ENCODE results near the gene PLCH2.

The PLCH2 gene

GRCh38 chr1:2441746-2442145, 34.3 kb upstream of the PLCH2 start:
- no peak overlapping the region for H3K4me3 ChIP-seq (ENCODE audit: low read length)
- TF ChIP-seq, protein P1, sequence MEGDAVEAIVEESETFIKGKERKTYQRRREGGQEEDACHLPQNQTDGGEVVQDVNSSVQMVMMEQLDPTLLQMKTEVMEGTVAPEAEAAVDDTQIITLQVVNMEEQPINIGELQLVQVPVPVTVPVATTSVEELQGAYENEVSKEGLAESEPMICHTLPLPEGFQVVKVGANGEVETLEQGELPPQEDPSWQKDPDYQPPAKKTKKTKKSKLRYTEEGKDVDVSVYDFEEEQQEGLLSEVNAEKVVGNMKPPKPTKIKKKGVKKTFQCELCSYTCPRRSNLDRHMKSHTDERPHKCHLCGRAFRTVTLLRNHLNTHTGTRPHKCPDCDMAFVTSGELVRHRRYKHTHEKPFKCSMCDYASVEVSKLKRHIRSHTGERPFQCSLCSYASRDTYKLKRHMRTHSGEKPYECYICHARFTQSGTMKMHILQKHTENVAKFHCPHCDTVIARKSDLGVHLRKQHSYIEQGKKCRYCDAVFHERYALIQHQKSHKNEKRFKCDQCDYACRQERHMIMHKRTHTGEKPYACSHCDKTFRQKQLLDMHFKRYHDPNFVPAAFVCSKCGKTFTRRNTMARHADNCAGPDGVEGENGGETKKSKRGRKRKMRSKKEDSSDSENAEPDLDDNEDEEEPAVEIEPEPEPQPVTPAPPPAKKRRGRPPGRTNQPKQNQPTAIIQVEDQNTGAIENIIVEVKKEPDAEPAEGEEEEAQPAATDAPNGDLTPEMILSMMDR (conservative IDR thresholded peaks at IDR 0.05; ENCODE audit: low read depth, low read length), result peak; percentile 19
- peak; percentile 81 for DNase-seq (ENCODE audit: low read depth)

GRCh38 chr1:2442661-2443060, 33.4 kb upstream of the PLCH2 start:
- DNase-seq (ENCODE audit: low read depth), result no peak
- H3K4me3 ChIP-seq (ENCODE audit: low read length), result no peak overlapping the region
- TF ChIP-seq, protein P1 (conservative IDR thresholded peaks at IDR 0.05; ENCODE audit: low read depth, low read length), result no peak

GRCh38 chr1:2443277-2444137, 32.6 kb upstream of the PLCH2 start:
- no peak for DNase-seq (ENCODE audit: low read depth)
- peak overlapping the region; percentile 27 for H3K4me3 ChIP-seq (ENCODE audit: low read length)
- TF ChIP-seq, protein P1 (conservative IDR thresholded peaks at IDR 0.05; ENCODE audit: low read depth, low read length), result no peak

- H3K4me3 ChIP-seq (ENCODE audit: low read length), result peak overlapping the region; percentile 27
- TF ChIP-seq, protein P1 (conservative IDR thresholded peaks at IDR 0.05; ENCODE audit: low read depth, low read length), result no peak
- no peak for DNase-seq (ENCODE audit: low read depth)
Observed at GRCh38 chr1:2444138-2444591, 31.9 kb upstream of the PLCH2 start.

DNA sequence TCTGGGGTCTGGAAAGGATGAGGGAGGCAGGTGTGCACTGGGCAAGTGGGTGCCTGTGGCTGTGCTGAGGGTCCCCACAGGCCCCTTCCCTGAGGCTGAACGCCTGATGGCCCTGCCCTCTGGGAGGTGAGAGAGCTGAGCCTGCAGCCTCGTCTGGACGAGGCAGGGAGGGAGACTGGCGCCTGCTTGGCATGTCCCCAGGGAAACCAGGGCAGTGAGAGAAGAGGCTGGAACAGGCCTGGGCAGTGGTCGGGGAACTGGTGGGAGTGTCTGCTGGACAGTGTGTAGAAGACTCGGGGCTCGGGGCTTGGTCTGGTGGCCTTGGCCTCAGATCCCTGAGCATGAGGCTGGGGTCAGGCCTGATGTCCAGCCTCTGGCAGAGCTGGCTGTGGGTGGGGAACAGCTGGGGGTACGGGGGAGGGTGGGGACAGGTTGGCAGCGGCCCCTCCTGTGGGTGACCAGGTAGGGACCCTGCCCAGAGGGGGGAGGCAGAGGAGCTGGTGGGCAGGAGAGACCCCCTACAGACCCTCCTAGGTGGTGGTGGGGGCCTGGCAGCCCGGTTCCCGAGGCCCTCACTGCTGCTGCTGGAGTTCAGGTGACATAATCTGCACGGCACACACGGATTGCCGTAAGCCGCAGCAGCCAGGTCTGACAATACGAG, 30.8 kb upstream of the PLCH2 start:
- no peak for DNase-seq (ENCODE audit: low read depth)
- H3K4me3 ChIP-seq (ENCODE audit: low read length), result no peak overlapping the region
- TF ChIP-seq, protein P1 (conservative IDR thresholded peaks at IDR 0.05; ENCODE audit: low read depth, low read length), result no peak

DNA sequence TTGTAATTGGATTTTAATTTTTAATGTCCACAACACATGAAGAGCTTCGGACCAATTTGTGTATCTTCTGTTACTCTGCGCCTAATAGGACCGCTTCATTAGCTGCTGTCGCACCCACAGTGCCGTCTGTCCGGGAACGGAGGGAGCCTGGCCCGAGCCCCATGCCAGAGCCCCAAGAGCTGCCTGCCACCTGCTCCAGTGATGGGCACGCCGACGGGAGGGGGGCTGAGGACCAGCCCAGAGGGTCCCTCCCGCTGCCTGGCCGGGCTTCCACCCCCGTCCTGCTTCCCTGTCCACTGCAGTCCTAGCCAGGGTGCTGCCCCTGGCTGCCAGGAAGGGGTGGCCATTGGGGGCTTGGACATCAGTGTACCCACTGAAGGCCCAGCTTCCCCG, 30.3 kb upstream of the PLCH2 start:
- TF ChIP-seq, protein P1 (conservative IDR thresholded peaks at IDR 0.05; ENCODE audit: low read depth, low read length), result no peak
- H3K4me3 ChIP-seq (ENCODE audit: low read length), result no peak overlapping the region
- no peak for DNase-seq (ENCODE audit: low read depth)
